SIG-M5 treated with dmso at 0.1 percent for 504 hours (cell line): ENCODE results near the gene CDK3.

Source experiments
- DNase-seq: peaks from one replicate; lab custom pipeline; 2025; ENCODE audit not compliant: unreplicated experiment; lab: John Stamatoyannopoulos, UW

CDK3 gene

DNA sequence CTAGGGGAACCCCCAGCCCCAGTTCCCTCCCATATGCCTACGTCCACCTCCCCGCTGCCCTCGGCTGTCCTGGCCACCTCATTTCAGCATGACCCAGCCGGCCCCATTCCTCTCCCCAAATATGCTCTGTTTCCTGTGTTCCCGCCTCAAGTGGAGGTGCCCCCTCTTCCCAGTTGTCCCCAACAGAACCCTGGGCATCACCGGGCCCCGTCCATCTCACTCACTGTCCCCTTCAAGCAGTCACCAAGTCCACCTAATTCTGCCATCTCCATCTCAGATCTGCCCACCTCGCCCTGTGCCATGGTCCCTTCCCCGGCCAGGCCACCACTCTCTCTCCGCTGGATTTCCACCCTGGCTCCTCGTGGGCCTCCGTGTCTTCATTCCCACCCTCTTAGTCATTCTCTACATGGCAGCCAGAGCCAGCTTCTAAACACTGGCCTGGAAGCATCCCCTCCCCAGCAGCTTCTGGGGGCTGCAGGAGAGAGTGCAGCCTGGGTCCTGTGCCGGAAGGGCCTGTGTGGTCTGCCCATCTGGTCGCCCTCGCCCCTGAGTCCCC, 12.8 kb downstream of the CDK3 start:
- no peak for DNase-seq

DNA sequence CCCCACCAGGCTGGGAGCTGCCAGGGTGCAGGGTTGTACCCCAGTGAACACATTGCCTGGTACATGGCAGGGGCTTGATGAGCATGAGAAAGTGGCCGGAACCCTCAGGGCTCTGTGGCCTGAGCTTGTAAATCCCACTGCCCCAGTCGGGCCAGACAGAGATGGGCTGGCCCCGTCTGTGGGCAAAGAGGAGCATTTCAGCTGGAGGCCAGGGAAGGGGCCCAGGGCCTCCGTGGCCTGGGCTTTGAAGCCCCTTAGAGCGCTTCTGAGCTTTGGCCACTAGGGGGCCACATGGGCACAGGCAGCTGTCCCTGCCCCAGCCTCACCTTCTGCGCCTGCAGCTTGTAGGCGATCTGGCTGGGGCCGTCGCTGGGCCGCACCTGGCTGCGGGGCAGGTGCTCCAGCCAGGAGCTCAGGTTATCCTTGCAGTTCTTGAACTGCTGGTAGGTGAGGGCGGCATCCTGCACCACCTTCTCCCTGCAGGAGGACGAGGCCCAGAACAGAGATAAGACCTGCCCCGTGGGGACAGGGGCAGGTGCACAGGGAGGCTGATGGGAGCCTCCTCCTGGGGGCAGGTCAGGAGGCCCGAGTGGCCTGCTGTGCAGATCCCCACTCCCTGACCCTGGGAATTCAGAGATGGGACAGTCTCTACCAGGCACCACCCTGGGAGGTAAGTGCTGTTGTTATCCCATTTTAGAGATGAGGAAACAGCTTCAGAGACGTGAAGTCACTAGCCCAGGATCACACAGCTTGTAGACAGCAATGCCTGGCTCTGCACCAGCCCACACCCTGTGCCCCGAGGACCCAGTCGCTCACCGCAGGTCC, 13.7 kb downstream of the CDK3 start:
- DNase-seq, result peak; percentile 54

DNA sequence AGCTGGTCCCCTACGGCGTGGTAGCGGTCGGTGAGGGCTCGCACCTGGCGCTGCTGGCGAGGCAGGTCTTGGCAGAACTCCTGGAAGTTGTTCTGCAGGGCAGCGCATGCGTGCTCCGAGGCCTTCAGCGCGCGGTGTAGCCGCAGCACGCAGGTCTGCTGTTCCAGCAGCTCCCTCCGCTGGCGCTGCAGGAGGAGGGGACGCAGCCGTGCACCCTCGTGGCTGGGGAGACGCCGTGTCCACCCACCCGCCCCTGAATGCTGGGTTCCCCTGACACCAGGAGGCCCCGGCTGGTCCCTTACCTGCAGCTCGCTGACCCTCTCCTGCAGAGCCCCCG, 14.2 kb downstream of the CDK3 start:
- no peak for DNase-seq

DNA sequence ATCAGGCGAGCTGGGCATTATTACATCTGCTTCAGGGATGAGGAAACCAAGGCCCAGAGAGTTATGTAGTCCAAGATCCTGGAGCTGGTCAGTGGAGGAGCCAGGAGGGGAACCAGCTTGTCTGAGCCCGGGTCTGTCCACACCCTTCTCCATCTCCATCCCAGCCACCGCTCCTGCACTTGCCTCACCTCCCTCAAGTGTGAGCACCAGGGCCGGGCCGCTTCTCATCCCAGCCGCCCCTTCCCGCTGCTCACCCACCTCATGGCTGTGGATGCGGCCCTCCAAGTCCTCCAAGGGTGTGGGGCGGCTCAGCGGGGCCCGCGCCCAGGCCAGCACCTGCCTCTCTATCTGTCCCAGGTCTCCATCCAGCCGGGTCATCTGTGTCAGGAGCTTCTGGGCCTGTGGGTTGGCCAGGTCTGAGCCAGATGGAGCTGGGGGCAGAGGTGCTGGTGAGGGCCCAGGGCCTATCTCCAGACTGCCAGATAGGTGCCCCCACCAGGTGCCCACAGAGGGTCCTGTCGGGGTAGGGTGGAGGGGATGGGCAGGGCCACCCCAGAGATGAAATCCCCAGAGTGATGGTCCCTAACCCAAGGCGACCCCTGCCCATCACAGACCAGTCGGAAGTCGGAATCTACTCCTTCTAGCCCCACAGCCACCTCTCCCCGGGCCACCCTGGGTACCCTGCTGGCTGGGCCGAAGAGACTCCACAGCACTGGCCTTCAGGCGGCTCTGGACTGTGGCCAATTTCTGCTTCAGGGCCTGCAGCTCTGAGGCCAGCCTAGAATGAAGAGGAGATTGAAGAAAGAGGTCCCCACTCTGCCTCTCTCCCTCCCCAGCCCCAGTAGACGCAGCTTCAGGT, 17.1 kb downstream of the CDK3 start:
- no peak for DNase-seq

DNA sequence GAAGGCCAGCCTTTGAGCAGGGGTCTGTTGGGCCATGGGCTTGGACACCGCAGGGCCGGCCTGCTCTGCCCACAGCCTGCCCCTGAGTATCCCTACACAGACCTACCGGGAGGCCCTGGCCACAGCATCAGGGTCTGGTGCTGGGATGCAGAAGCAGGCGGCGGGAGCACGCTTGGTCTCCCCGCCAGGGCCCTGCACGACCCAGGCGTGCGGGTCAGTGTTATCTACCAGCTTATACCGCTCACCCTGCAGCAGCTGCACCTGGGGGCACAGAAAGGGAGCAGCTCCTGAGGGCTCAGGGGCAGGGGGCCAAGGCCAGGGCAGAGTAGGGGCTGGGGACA, 17.7 kb downstream of the CDK3 start:
- no peak for DNase-seq

DNA sequence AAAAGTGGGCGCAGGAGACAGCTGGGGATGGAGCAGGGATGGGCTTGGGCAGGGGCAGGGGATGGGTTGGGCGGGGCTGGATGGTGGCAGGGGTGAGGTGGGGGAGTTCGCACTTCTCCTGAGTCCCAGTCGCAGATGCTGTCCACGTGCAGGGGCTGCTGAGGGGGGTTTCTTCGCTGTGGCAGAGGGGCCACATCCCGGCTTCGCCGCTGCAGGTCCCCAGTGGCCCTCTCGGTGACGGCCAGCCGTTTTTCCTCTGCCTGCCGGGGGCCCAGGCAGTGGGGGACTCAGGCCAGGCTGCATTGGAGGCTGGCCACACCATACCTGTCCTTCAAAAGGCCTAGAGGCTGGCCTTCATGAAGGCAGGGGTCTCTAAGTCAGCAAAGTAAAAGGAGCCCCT, 18.1 kb downstream of the CDK3 start:
- DNase-seq, result no peak

GRCh38 chr17:76019833-76020467, 19.3 kb downstream of the CDK3 start:
- no peak for DNase-seq

GRCh38 chr17:76022285-76022684, 21.6 kb downstream of the CDK3 start:
- no peak for DNase-seq

- DNase-seq, result no peak
Measured at GRCh38 chr17:76022973-76023899, 22.6 kb downstream of the CDK3 start.

DNA sequence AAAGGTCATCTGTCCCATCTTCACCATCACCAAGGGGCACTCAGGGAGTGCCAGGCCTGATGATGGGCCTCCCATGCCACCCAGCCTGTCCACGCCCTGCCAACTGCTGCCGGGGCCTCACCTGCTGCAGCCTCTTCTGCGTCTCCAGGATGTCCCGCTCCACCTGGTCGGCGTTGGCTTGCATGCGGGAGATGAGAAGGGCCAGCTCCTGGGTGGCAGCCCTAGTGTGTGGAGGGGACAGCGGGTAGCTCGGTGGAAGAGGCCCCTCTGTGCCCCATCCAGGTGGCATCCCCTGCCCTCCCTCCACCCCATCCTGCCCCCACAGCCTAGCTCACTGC, 23.2 kb downstream of the CDK3 start:
- DNase-seq, result no peak

DNA sequence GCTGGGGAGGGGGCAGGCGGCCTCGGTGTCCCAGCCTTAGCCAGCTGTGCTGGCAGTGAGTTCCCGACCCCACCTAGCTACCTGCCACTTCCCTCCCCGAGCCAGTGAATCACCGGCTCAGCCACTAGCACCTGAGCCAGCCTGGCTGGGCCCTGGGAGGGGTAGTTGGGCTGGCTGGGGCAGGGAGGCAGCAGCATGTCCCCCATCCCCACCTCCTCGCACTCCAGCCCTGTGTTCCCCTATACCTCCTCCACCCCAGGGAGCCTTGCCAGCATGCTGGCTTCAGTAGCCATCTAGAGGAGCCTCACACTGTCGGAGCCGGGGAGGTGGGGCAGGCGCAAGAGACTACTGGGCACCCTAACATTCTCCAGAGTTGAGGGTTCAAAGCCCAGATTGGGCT, 23.7 kb downstream of the CDK3 start:
- DNase-seq, result no peak

DNA sequence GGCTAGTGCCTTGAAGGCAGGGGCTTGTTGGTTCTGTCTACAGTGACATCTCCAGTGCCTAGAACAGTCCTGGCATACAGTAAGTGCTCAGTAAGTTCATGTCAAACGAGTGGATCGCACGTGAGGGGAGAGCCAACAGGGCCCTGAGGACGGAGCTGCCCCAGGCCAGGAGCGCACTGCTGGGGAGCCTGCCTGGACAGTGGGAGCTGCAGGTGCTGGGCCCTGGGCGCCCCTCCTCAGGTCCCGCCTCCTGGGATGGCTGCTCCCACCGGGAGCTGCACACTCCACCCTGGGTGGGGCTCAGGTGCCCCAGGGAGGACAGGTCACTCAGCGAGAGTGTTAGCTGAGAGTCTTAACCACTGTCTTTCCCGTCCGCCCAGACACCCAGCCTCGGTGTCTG, 24.6 kb downstream of the CDK3 start:
- DNase-seq, result no peak

GRCh38 chr17:76026714-76027158, 26.1 kb downstream of the CDK3 start:
- DNase-seq, result no peak

DNA sequence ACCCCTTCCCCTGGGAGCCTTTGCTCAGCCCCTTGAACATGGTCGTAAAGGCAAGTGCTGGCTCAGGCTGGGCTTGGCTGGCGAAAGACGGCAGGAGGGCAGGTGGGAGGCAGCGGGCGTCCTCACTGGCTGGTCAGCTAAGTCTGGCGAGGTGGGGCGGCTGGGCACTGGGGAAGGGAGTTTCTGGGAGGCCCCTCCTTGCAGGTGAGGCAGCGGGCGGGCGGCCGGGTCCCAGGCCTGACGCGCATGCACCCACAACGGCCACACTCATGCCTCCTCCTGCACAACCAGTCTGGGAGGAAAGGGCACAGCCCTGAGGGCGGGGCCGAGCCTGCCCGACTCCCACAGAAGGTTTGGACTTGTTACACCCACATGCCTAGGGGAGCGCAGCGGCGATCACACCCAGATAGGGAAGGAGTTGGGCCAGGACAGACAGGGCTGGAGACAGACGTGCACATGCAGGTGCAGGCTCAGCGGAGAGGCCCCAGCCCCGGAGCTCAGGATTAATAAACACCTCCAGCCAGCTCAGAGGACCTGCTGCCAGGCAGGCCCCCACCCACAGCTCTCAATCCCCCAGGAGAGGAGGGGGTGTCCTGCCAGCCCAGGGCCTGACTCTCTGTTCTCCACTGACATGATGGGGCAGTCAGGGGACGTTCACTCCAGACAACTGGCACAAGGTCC, 26.6 kb downstream of the CDK3 start, which contains the start of gene EVPL:
EVPL (minus strand) TSS at position 148 of the 681 bp plus-strand sequence; CDS start at position 40, 108 bp downstream.
- DNase-seq, result peak; percentile 20

- no peak for DNase-seq
Measured at GRCh38 chr17:76032073-76032779, 31.6 kb downstream of the CDK3 start.

DNA sequence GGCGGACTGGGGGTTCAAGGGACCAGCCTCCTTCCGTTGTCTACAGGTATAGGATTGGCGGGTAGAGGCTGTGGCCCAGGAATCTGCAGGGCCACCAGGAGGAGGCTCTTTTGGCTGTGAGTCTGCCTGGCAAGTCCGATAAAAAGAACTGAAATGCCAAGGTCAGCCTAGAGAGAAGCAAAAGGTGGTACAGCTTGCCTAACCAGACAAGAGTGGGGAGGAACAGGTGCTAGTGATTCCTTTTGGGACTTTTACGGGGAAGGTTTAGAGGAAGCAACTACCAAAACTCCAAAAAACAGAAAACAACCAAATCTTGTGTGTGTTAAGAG, 32.1 kb downstream of the CDK3 start:
- no peak for DNase-seq

DNA sequence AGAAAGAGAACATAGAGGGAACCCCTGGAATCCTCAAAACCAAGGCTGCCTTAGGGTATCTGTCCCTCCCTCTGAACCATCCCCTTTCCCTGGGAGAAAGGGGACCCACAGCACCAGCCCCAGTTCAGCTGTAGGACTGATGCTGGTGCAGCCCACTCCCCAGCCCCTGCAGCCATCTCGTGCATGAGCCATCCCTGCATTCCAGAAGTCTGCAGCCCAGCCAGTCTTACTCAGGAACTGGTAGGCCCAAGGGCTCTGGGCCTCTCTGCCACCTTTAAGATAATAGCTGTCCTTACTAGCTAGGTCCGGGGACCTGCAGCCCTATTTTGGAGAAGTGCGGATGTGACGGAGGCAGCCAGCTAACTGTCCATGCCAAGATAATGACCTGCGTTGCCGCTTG, 32.5 kb downstream of the CDK3 start:
- DNase-seq, result no peak

- DNase-seq, result no peak
Measured at GRCh38 chr17:76034428-76035350, 34.0 kb downstream of the CDK3 start.
